Liver (tissue), 3 donors: ENCODE data around the gene FOXO3.

Experiments used
- CTCF ChIP-seq: fragments of 150-350 bp; IDR thresholded peaks from 2 replicates; pipeline ENCODE4 v1.5.1; 2017; ENCODE audit warnings: improper control_type of control experiment, low read depth, low read length; ENCODE audit not compliant: missing input control
- FOXA1 ChIP-seq: IDR thresholded peaks from 2 replicates; pipeline ENCODE4 v1.6.1; 2016; ENCODE audit warnings: antibody characterized with exemption
- FOXA2 ChIP-seq: IDR thresholded peaks from 2 replicates; pipeline ENCODE4 v1.6.1; 2016; ENCODE audit warnings: antibody characterized with exemption
- GABPA ChIP-seq, 2 donors: IDR thresholded peaks in 1 of 2; conservative IDR thresholded peaks in 1 of 2; 2 replicates each; pipeline ENCODE4 v1.6.1; 2016; ENCODE audit warnings: antibody characterized with exemption in 2 of 2, mild to moderate bottlenecking in 1 of 2, moderate library complexity in 1 of 2
- JUND ChIP-seq, 2 donors: IDR thresholded peaks; 2 replicates each; pipeline ENCODE4 v1.6.1; 2016; ENCODE audit warnings: antibody characterized with exemption in 2 of 2
- MAX ChIP-seq: IDR thresholded peaks from 2 replicates; pipeline ENCODE4 v1.6.1; 2016; ENCODE audit warnings: antibody characterized with exemption
- RAD21 ChIP-seq, 2 donors: IDR thresholded peaks; 2 replicates each; pipeline ENCODE4 v1.6.1; 2016; ENCODE audit warnings: antibody characterized with exemption in 2 of 2, mild to moderate bottlenecking in 2 of 2
- REST ChIP-seq: IDR thresholded peaks from 2 replicates; pipeline ENCODE4 v1.6.1; 2016; ENCODE audit warnings: antibody characterized with exemption, mild to moderate bottlenecking
- RXRA ChIP-seq, 2 donors: IDR thresholded peaks; 2 replicates each; pipeline ENCODE4 v1.6.1; 2017 to 2018; ENCODE audit warnings: antibody characterized with exemption in 2 of 2, mild to moderate bottlenecking in 1 of 2
- SP1 ChIP-seq: IDR thresholded peaks from 2 replicates; pipeline ENCODE4 v1.6.1; 2018; ENCODE audit warnings: antibody characterized with exemption, mild to moderate bottlenecking
- TAF1 ChIP-seq: conservative IDR thresholded peaks from 2 replicates; pipeline ENCODE4 v1.6.1; 2016; ENCODE audit warnings: antibody characterized with exemption, mild to moderate bottlenecking
- YY1 ChIP-seq: IDR thresholded peaks from 2 replicates; pipeline ENCODE4 v1.6.1; 2016; ENCODE audit warnings: antibody characterized with exemption, mild to moderate bottlenecking
- ZBTB33 ChIP-seq: IDR thresholded peaks from 2 replicates; pipeline ENCODE4 v1.6.1; 2016; ENCODE audit warnings: antibody characterized with exemption
- donor health status: healthy.
- donor health status: healthy.

- TF ChIP-seq RAD21 (IDR thresholded peaks at IDR 0.05), result peak; percentile 59 to 65
- TF ChIP-seq YY1, result peak; percentile 28
- TF ChIP-seq CTCF, result no peak
- TF ChIP-seq MAX, result no peak
- TF ChIP-seq RXRA (IDR thresholded peaks at IDR 0.05), result peak; percentile 68 to 80
- TF ChIP-seq GABPA (IDR thresholded peaks at IDR 0.05 in 1 of 2, conservative IDR thresholded peaks at IDR 0.05 in 1 of 2), result no peak
- peak; percentile 35 for TF ChIP-seq SP1
- no peak for TF ChIP-seq FOXA2
- TF ChIP-seq FOXA1, result no peak
- TF ChIP-seq REST, result peak; percentile 14
- no peak for TF ChIP-seq ZBTB33
- TF ChIP-seq JUND (IDR thresholded peaks at IDR 0.05), result peak in 1 of 2 donors; percentile 73
- no peak for TF ChIP-seq TAF1
Observed at GRCh38 chr6:108689272-108690161, 128.8 kb downstream of the FOXO3 start.
